OCI-LY1 (cell line): Measurements from ENCODE around the gene CD248.

ENCODE experiments used
- H2AFZ ChIP-seq: fragments of 200-600 bp; sonication (generic), shearing (Covaris generic); 2 replicates; pipeline ENCODE4 v1.6.0; 2014; ENCODE audit warnings: antibody characterized with exemption, mild to moderate bottlenecking, low read length
- H3F3A ChIP-seq: fragments of 200-600 bp; sonication (generic), shearing (Covaris generic); 2 replicates; pipeline ENCODE4 v1.6.0; 2014; ENCODE audit warnings: mild to moderate bottlenecking, antibody characterized with exemption, low read length, moderate library complexity; ENCODE audit not compliant: insufficient read depth
- H3K27ac ChIP-seq: fragments of 200-600 bp; sonication (generic); 2 replicates; pipeline ENCODE4 v1.5.1; 2014; ENCODE audit warnings: low read length, mixed run types, mild to moderate bottlenecking, low read depth; ENCODE audit not compliant: poor library complexity, severe bottlenecking
- H3K27me3 ChIP-seq: fragments of 200-600 bp; sonication (generic); 2 replicates; pipeline ENCODE4 v1.6.0; 2014; ENCODE audit warnings: antibody characterized with exemption, mild to moderate bottlenecking, low read length, moderate library complexity; ENCODE audit not compliant: insufficient read depth
- H3K36me3 ChIP-seq: fragments of 200-600 bp; sonication (generic); 2 replicates; pipeline ENCODE4 v1.6.1; 2014; ENCODE audit warnings: mild to moderate bottlenecking, antibody characterized with exemption, low read length, moderate library complexity, mixed read lengths; ENCODE audit not compliant: insufficient read depth
- H3K4me1 ChIP-seq: fragments of 200-600 bp; sonication (generic); 2 replicates; pipeline ENCODE4 v1.5.1; 2014; ENCODE audit warnings: mild to moderate bottlenecking, low read length, moderate library complexity; ENCODE audit not compliant: insufficient read depth, severe bottlenecking
- H3K4me2 ChIP-seq: fragments of 200-600 bp; sonication (generic), shearing (Covaris generic); 2 replicates; pipeline ENCODE4 v1.6.1; 2014; ENCODE audit warnings: low read length
- H3K4me3 ChIP-seq: fragments of 200-600 bp; sonication (generic); 2 replicates; pipeline ENCODE4 v1.5.1; 2014; ENCODE audit warnings: low read length, low read depth, mild to moderate bottlenecking, mixed read lengths; ENCODE audit not compliant: poor library complexity, severe bottlenecking
- H3K79me2 ChIP-seq: fragments of 200-600 bp; shearing (Covaris generic); 2 replicates; pipeline ENCODE4 v1.6.1; 2016; ENCODE audit warnings: mixed run types, low read length, mixed read lengths; ENCODE audit not compliant: insufficient read depth
- H3K9ac ChIP-seq: fragments of 200-600 bp; sonication (generic), shearing (Covaris generic); 2 replicates; pipeline ENCODE4 v1.6.1; 2014; ENCODE audit warnings: mild to moderate bottlenecking, low read length, mixed read lengths
- H3K9me2 ChIP-seq: fragments of 200-600 bp; sonication (generic), shearing (Covaris generic); 2 replicates; pipeline ENCODE4 v1.6.1; 2014; ENCODE audit warnings: low read depth, mild to moderate bottlenecking, low read length, mixed read lengths
- H3K9me3 ChIP-seq: fragments of 200-600 bp; shearing (Covaris generic); 2 replicates; pipeline ENCODE4 v1.6.1; 2014; ENCODE audit warnings: low read length, mixed read lengths
- H4K20me1 ChIP-seq: fragments of 200-600 bp; sonication (generic), shearing (Covaris generic); 2 replicates; pipeline ENCODE4 v1.6.0; 2016; ENCODE audit warnings: mild to moderate bottlenecking, low read length; ENCODE audit not compliant: insufficient read depth
- CTCF ChIP-seq: fragments of 200-600 bp; sonication (generic), shearing (Covaris generic); IDR thresholded peaks from 2 replicates; pipeline ENCODE4 v1.5.1; 2017; ENCODE audit warnings: mild to moderate bottlenecking, antibody characterized with exemption, low read length, moderate library complexity, mixed read lengths
- EZH2 ChIP-seq: fragments of 200-600 bp; sonication (generic), shearing (Covaris generic); IDR thresholded peaks from 2 replicates; pipeline ENCODE4 v1.8.0; 2017; ENCODE audit warnings: borderline replicate concordance, mixed run types, mild to moderate bottlenecking, antibody characterized with exemption, low read length, moderate library complexity, mixed read lengths

Gene CD248

GRCh38 chr11:66339162-66339675 lies 22.4 kb upstream of the CD248 start:
- Histone ChIP-seq H3K27me3 (no peaks in the 10 kb centered on the region; the same call in 1 of the 2 replicates), H3F3A (no peaks in the 10 kb centered on the region), H3K9me3 (no peaks in the 10 kb centered on the region), H3K4me1 (peaks cover 11% of the 10 kb centered on the region), H3K36me3 (peaks cover 51% of the 10 kb centered on the region), H4K20me1 (no peaks in the 10 kb centered on the region), H3K27ac (no peak overlapping the region), H3K4me3 (no peak overlapping the region), H2AFZ (no peak overlapping the region), H3K4me2 (no peak overlapping the region), H3K79me2 (peaks cover 6% of the 10 kb centered on the region), H3K9ac (no peak overlapping the region), H3K9me2 (no peaks in the 10 kb centered on the region)
- TF ChIP-seq EZH2 = no peak
- no peak for TF ChIP-seq CTCF

GRCh38 chr11:66338276-66339161 lies 21.7 kb upstream of the CD248 start:
- H3K4me1 ChIP-seq = peaks cover 4% of the 10 kb centered on the region
- no peak overlapping the region for H3K4me2 ChIP-seq
- no peak overlapping the region for H2AFZ ChIP-seq
- TF ChIP-seq EZH2 (no peak), CTCF (no peak)
- H3K9ac ChIP-seq = no peak overlapping the region
- no peak overlapping the region for H3K27ac ChIP-seq
- H3K79me2 ChIP-seq = no peaks in the 10 kb centered on the region
- H3F3A ChIP-seq = no peaks in the 10 kb centered on the region
- H3K9me3 ChIP-seq = no peaks in the 10 kb centered on the region
- no peaks in the 10 kb centered on the region for H3K9me2 ChIP-seq
- H3K27me3 ChIP-seq = no peaks in the 10 kb centered on the region; the same call in 1 of the 2 replicates
- H3K4me3 ChIP-seq = no peak overlapping the region
- H4K20me1 ChIP-seq = no peaks in the 10 kb centered on the region
- peaks cover 51% of the 10 kb centered on the region for H3K36me3 ChIP-seq

- Histone ChIP-seq H3K4me3 (no peak overlapping the region), H3K36me3 (peaks cover 51% of the 10 kb centered on the region), H3K27ac (no peak overlapping the region), H3K4me1 (no peaks in the 10 kb centered on the region), H3K9ac (no peak overlapping the region), H3K79me2 (no peaks in the 10 kb centered on the region), H3K9me2 (no peaks in the 10 kb centered on the region), H3K4me2 (no peak overlapping the region), H3K9me3 (no peaks in the 10 kb centered on the region), H3F3A (no peaks in the 10 kb centered on the region), H4K20me1 (no peaks in the 10 kb centered on the region), H2AFZ (no peak overlapping the region), H3K27me3 (no peaks in the 10 kb centered on the region; the same call in 1 of the 2 replicates)
- TF ChIP-seq EZH2 = no peak
- TF ChIP-seq CTCF = no peak
These were observed 20.5 kb upstream of the CD248 start for GRCh38 chr11:66337103-66337899.
